Esophagus muscularis mucosa (tissue), 3 donors: Measurements from ENCODE around the gene NTN1.

Source experiments
- CTCF ChIP-seq, 3 experiments: fragments of 200-600 bp in 2 of 3; fragments of 450-650 bp in 1 of 3; sonication (generic) in 2 of 3; IDR thresholded peaks; one replicate each; pipeline ENCODE4 v1.5.1; 2017 to 2019; ENCODE audit warnings: antibody characterized with exemption in 3 of 3, mild to moderate bottlenecking in 2 of 3, moderate library complexity in 1 of 3
- POLR2A ChIP-seq: fragments of 450-650 bp; IDR thresholded peaks from one replicate; pipeline ENCODE4 v1.6.1; 2017; ENCODE audit warnings: antibody characterized with exemption, moderate library complexity, mild to moderate bottlenecking, low read depth

- TF ChIP-seq POLR2A, result no peak
- TF ChIP-seq CTCF (IDR thresholded peaks at IDR 0.05), result no peak
Measured at GRCh38 chr17:9204637-9205329, 183.5 kb downstream of the NTN1 start.
